ENCODE data around the gene DEFB125. TPM values are rescaled to one million over a fixed set of nuclear protein-coding genes. Genes with fewer than 3 reads are reported as not detected.

Gene DEFB125
- polyA plus RNA-seq (2013, experiment 1 of 2): not detected
- polyA plus RNA-seq (2013, experiment 2 of 2): not detected

- H4K91ac ChIP-seq (ENCODE audit: low read length): no peak within 1 kb of the TSS
These were observed at the start of gene DEFB125 for GRCh38 chr20:87401-87800. Gene DEFB125 (plus strand): TSS chr20:87672. CDS start chr20:87710, 38 bp downstream.

GRCh38 chr20:60035-60918 lies 27.2 kb upstream of the DEFB125 start:
- 52% methylated on average over 6 of the region's 6 CpGs for WGBS
- H3K9ac ChIP-seq (ENCODE audit: low read length): no peak overlapping the region

More at GRCh38 chr20:87401-87800, at the start of gene DEFB125:
- no peaks in the 10 kb centered on the region for H3K36me3 ChIP-seq (ENCODE audit: control insufficient read depth in 1 of 2, insufficient read depth in 2 of 2, low read depth in 1 of 2, low read length in 2 of 2)
- no peak within 1 kb of the TSS for H2BK12ac ChIP-seq (ENCODE audit: low read length in 2 of 2)
- no peak within 1 kb of the TSS for H3K4me2 ChIP-seq (ENCODE audit: low read length, poor library complexity, severe bottlenecking)
- H3K18ac ChIP-seq (ENCODE audit: low read depth in 1 of 2, low read length in 2 of 2): no peak within 1 kb of the TSS
- peaks cover 1% of the 10 kb centered on the region for H3K4me1 ChIP-seq (ENCODE audit: control insufficient read depth, insufficient read depth, low read depth, low read length)
- H2BK5ac ChIP-seq (ENCODE audit: low read depth, low read length, poor library complexity, severe bottlenecking): no peak within 1 kb of the TSS
- no peak within 1 kb of the TSS for H3K4me3 ChIP-seq (ENCODE audit: insufficient read depth in 1 of 2, low read depth in 1 of 2, low read length in 2 of 2)
- no peak within 1 kb of the TSS for H3K23ac ChIP-seq (ENCODE audit: low read length in 2 of 2)
- no peak for DNase-seq
- H3K9me3 ChIP-seq (ENCODE audit: control insufficient read depth, low read length): no peaks in the 10 kb centered on the region
- no peak within 1 kb of the TSS for H3K27ac ChIP-seq (ENCODE audit: low read length, poor library complexity, severe bottlenecking)
- no peak within 1 kb of the TSS for H2BK15ac ChIP-seq (ENCODE audit: low read depth, poor library complexity, severe bottlenecking)
- WGBS: 58% methylated on average over 3 of the region's 3 CpGs
- no peaks in the 10 kb centered on the region for H3K27me3 ChIP-seq (ENCODE audit: control insufficient read depth in 1 of 2, insufficient read depth in 1 of 2, low read length in 2 of 2)
- no peaks in the 10 kb centered on the region for H3K79me1 ChIP-seq (replicated peaks; ENCODE audit: low read length, poor library complexity, severe bottlenecking)
- H2AFZ ChIP-seq (ENCODE audit: low read depth, low read length): no peak within 1 kb of the TSS
- no peak within 1 kb of the TSS for H2AK5ac ChIP-seq (ENCODE audit: low read length, severe bottlenecking)
- H3K4ac ChIP-seq (ENCODE audit: low read depth in 1 of 2, low read length in 2 of 2): no peak within 1 kb of the TSS
- no peak within 1 kb of the TSS for H2BK120ac ChIP-seq (ENCODE audit: low read depth, low read length)
- no peak within 1 kb of the TSS for H3K14ac ChIP-seq (ENCODE audit: low read length in 2 of 2)
- H4K8ac ChIP-seq (ENCODE audit: low read length): no peak within 1 kb of the TSS
- no peak within 1 kb of the TSS for H3K9ac ChIP-seq (ENCODE audit: low read length)

GRCh38 chr20:61230-61629 lies 26.2 kb upstream of the DEFB125 start:
- H3K9me3 ChIP-seq (ENCODE audit: control insufficient read depth, low read length): peaks cover 30% of the 10 kb centered on the region
- H2BK15ac ChIP-seq (ENCODE audit: low read depth, poor library complexity, severe bottlenecking): no peak overlapping the region
- no peak overlapping the region for H3K4me2 ChIP-seq (ENCODE audit: low read length, poor library complexity, severe bottlenecking)
- no peak overlapping the region for H3K23ac ChIP-seq (ENCODE audit: low read length in 2 of 2)
- no peak overlapping the region for H3K4ac ChIP-seq (ENCODE audit: low read depth in 1 of 2, low read length in 2 of 2)
- no peak overlapping the region for H4K8ac ChIP-seq (ENCODE audit: low read length)
- H3K4me3 ChIP-seq (ENCODE audit: insufficient read depth in 1 of 2, low read depth in 1 of 2, low read length in 2 of 2): no peak overlapping the region
- H3K27me3 ChIP-seq (ENCODE audit: control insufficient read depth in 1 of 2, insufficient read depth in 1 of 2, low read length in 2 of 2): peaks cover 0 to 8% of the 10 kb centered on the region in 2 experiments
- no peak overlapping the region for H2AK5ac ChIP-seq (ENCODE audit: low read length, severe bottlenecking)
- H3K14ac ChIP-seq (ENCODE audit: low read length in 2 of 2): no peak overlapping the region
- H3K36me3 ChIP-seq (ENCODE audit: control insufficient read depth in 1 of 2, insufficient read depth in 2 of 2, low read depth in 1 of 2, low read length in 2 of 2): no peaks in the 10 kb centered on the region
- no peak overlapping the region for H3K9ac ChIP-seq (ENCODE audit: low read length)
- H3K4me1 ChIP-seq (ENCODE audit: control insufficient read depth, insufficient read depth, low read depth, low read length): no peaks in the 10 kb centered on the region
- WGBS: 83% methylated on average over 1 of the region's 1 CpG
- no peaks in the 10 kb centered on the region for H3K79me1 ChIP-seq (replicated peaks; ENCODE audit: low read length, poor library complexity, severe bottlenecking)
- no peak overlapping the region for H2BK12ac ChIP-seq (ENCODE audit: low read length in 2 of 2)
- H3K18ac ChIP-seq (ENCODE audit: low read depth in 1 of 2, low read length in 2 of 2): no peak overlapping the region
- no peak for DNase-seq
- no peak overlapping the region for H2AFZ ChIP-seq (ENCODE audit: low read depth, low read length)
- H3K27ac ChIP-seq (ENCODE audit: low read length, poor library complexity, severe bottlenecking): no peak overlapping the region
- H4K91ac ChIP-seq (ENCODE audit: low read length): no peak overlapping the region
- H2BK120ac ChIP-seq (ENCODE audit: low read depth, low read length): no peak overlapping the region
- no peak overlapping the region for H2BK5ac ChIP-seq (ENCODE audit: low read depth, low read length, poor library complexity, severe bottlenecking)

More at GRCh38 chr20:60035-60918, 27.2 kb upstream of the DEFB125 start:
- Histone ChIP-seq H2AK5ac (ENCODE audit: low read length, severe bottlenecking) (no peak overlapping the region), H2BK15ac (ENCODE audit: low read depth, poor library complexity, severe bottlenecking) (no peak overlapping the region), H3K4ac (ENCODE audit: low read depth in 1 of 2, low read length in 2 of 2) (no peak overlapping the region), H2BK5ac (ENCODE audit: low read depth, low read length, poor library complexity, severe bottlenecking) (no peak overlapping the region), H3K23ac (ENCODE audit: low read length in 2 of 2) (no peak overlapping the region), H3K18ac (ENCODE audit: low read depth in 1 of 2, low read length in 2 of 2) (no peak overlapping the region), H3K36me3 (ENCODE audit: control insufficient read depth in 1 of 2, insufficient read depth in 2 of 2, low read depth in 1 of 2, low read length in 2 of 2) (no peaks in the 10 kb centered on the region), H3K4me2 (ENCODE audit: low read length, poor library complexity, severe bottlenecking) (no peak overlapping the region), H3K14ac (ENCODE audit: low read length in 2 of 2) (no peak overlapping the region), H3K4me3 (ENCODE audit: insufficient read depth in 1 of 2, low read depth in 1 of 2, low read length in 2 of 2) (no peak overlapping the region), H2BK12ac (ENCODE audit: low read length in 2 of 2) (no peak overlapping the region), H3K27me3 (ENCODE audit: control insufficient read depth in 1 of 2, insufficient read depth in 1 of 2, low read length in 2 of 2) (peaks cover 0 to 8% of the 10 kb centered on the region in 2 experiments), H3K9me3 (ENCODE audit: control insufficient read depth, low read length) (peaks cover 27% of the 10 kb centered on the region), H3K4me1 (ENCODE audit: control insufficient read depth, insufficient read depth, low read depth, low read length) (no peaks in the 10 kb centered on the region), H4K8ac (ENCODE audit: low read length) (no peak overlapping the region), H4K91ac (ENCODE audit: low read length) (no peak overlapping the region), H3K79me1 (replicated peaks; ENCODE audit: low read length, poor library complexity, severe bottlenecking) (no peaks in the 10 kb centered on the region), H3K27ac (ENCODE audit: low read length, poor library complexity, severe bottlenecking) (no peak overlapping the region), H2AFZ (ENCODE audit: low read depth, low read length) (no peak overlapping the region), H2BK120ac (ENCODE audit: low read depth, low read length) (no peak overlapping the region)
- no peak for DNase-seq

GRCh38 chr20:61757-62156 lies 25.7 kb upstream of the DEFB125 start:
- Histone ChIP-seq H3K4me3 (ENCODE audit: insufficient read depth in 1 of 2, low read depth in 1 of 2, low read length in 2 of 2) (no peak overlapping the region), H3K27me3 (ENCODE audit: control insufficient read depth in 1 of 2, insufficient read depth in 1 of 2, low read length in 2 of 2) (peaks cover 0 to 8% of the 10 kb centered on the region in 2 experiments), H2AFZ (ENCODE audit: low read depth, low read length) (no peak overlapping the region), H3K9me3 (ENCODE audit: control insufficient read depth, low read length) (peaks cover 34% of the 10 kb centered on the region), H3K18ac (ENCODE audit: low read depth in 1 of 2, low read length in 2 of 2) (no peak overlapping the region), H3K79me1 (replicated peaks; ENCODE audit: low read length, poor library complexity, severe bottlenecking) (no peaks in the 10 kb centered on the region), H3K23ac (ENCODE audit: low read length in 2 of 2) (no peak overlapping the region), H2BK12ac (ENCODE audit: low read length in 2 of 2) (no peak overlapping the region), H3K27ac (ENCODE audit: low read length, poor library complexity, severe bottlenecking) (no peak overlapping the region), H4K8ac (ENCODE audit: low read length) (no peak overlapping the region), H2BK120ac (ENCODE audit: low read depth, low read length) (no peak overlapping the region), H3K4me2 (ENCODE audit: low read length, poor library complexity, severe bottlenecking) (no peak overlapping the region), H3K36me3 (ENCODE audit: control insufficient read depth in 1 of 2, insufficient read depth in 2 of 2, low read depth in 1 of 2, low read length in 2 of 2) (no peaks in the 10 kb centered on the region), H2AK5ac (ENCODE audit: low read length, severe bottlenecking) (no peak overlapping the region), H3K4ac (ENCODE audit: low read depth in 1 of 2, low read length in 2 of 2) (no peak overlapping the region), H4K91ac (ENCODE audit: low read length) (no peak overlapping the region), H3K4me1 (ENCODE audit: control insufficient read depth, insufficient read depth, low read depth, low read length) (no peaks in the 10 kb centered on the region), H2BK5ac (ENCODE audit: low read depth, low read length, poor library complexity, severe bottlenecking) (no peak overlapping the region), H3K9ac (ENCODE audit: low read length) (no peak overlapping the region), H2BK15ac (ENCODE audit: low read depth, poor library complexity, severe bottlenecking) (no peak overlapping the region), H3K14ac (ENCODE audit: low read length in 2 of 2) (no peak overlapping the region)
- WGBS: 70% methylated on average over 5 of the region's 5 CpGs
- no peak for DNase-seq
